H1 (cell line): ENCODE results near the gene TBX2. TPM values are rescaled to one million over a fixed set of nuclear protein-coding genes. Genes with fewer than 3 reads are reported as not detected.

Source experiments
- CTCF ChIA-PET: fragments of 300-600 bp; sonication (Branson Sonifier 250); formaldehyde crosslinking; loops from one replicate; lab custom pipeline; 2021; ENCODE audit not compliant: partially characterized antibody; lab: Charles Lee
- POLR2A ChIA-PET: fragments of 300-600 bp; sonication (Branson Sonifier 250); formaldehyde crosslinking; loops from one replicate; lab custom pipeline; 2021; ENCODE audit warnings: inconsistent platforms; ENCODE audit not compliant: partially characterized antibody; lab: Charles Lee
- DNase-seq, 2 experiments: peaks; one replicate each; pipeline versions ENCODE4 v3.0.0 to v3.0.0-alpha.2; 2010 to 2022; ENCODE audit warnings: low spot score in 2 of 2, low read depth in 1 of 2, mixed read lengths in 1 of 2
- FAIRE-seq: peaks from 2 replicates; lab custom pipeline; 2011; peaks lifted over from hg19 to GRCh38; lab: Jason Lieb, UNC
- H2AFZ ChIP-seq: 2 replicates; pipeline ENCODE4 v1.8.1; 2012; ENCODE audit warnings: low read length, inconsistent platforms
- H2AK5ac ChIP-seq: 2 replicates; pipeline ENCODE4 v1.6.1; 2013; ENCODE audit warnings: low read depth, low read length
- H2BK120ac ChIP-seq: replicated peaks from 2 replicates; pipeline ENCODE3; 2013; ENCODE audit warnings: low read depth, low read length, inconsistent platforms
- H2BK12ac ChIP-seq: 2 replicates; pipeline ENCODE4 v1.6.1; 2013; ENCODE audit warnings: low read depth, low read length
- H2BK15ac ChIP-seq: 2 replicates; pipeline ENCODE4 v1.6.1; 2013; ENCODE audit warnings: low read length
- H2BK20ac ChIP-seq: 2 replicates; pipeline ENCODE4 v1.6.1; 2013; ENCODE audit warnings: low read length
- H2BK5ac ChIP-seq: 2 replicates; pipeline ENCODE4 v1.6.1; 2013; ENCODE audit warnings: low read depth, low read length
- H3K14ac ChIP-seq: 2 replicates; pipeline ENCODE4 v1.6.1; 2013; ENCODE audit warnings: inconsistent platforms; ENCODE audit not compliant: insufficient read length
- H3K18ac ChIP-seq: 2 replicates; pipeline ENCODE4 v1.6.1; 2013; ENCODE audit warnings: low read length; ENCODE audit errors: extremely low read depth
- H3K23ac ChIP-seq: 2 replicates; pipeline ENCODE4 v1.6.1; 2013; ENCODE audit warnings: inconsistent platforms; ENCODE audit not compliant: insufficient read length
- H3K23me2 ChIP-seq: 2 replicates; pipeline ENCODE4 v1.6.1; 2013; ENCODE audit warnings: low read depth, low read length
- H3K27ac ChIP-seq: 2 replicates; pipeline ENCODE4 v1.6.1; 2011; ENCODE audit warnings: low read depth, low read length, inconsistent platforms
- H3K27me3 ChIP-seq, 4 experiments: replicated peaks in 1 of 4; 1 replicate in 1 of 4; 2 replicates in 3 of 4; pipeline versions ENCODE4 v1.6.1 to v1.8.1; 2011 to 2013; ENCODE audit warnings: low read length in 3 of 4, mild to moderate bottlenecking in 3 of 4, inconsistent platforms in 2 of 4, mixed read lengths in 2 of 4, moderate library complexity in 1 of 4; ENCODE audit not compliant: control insufficient read depth in 3 of 4, insufficient read depth in 3 of 4; ENCODE audit errors: extremely low read depth in 1 of 4
- H3K36me3 ChIP-seq, 4 experiments: 2 replicates each; pipeline versions ENCODE4 v1.6.1 to v1.8.1; 2011 to 2013; ENCODE audit warnings: mild to moderate bottlenecking in 4 of 4, low read length in 3 of 4, moderate library complexity in 2 of 4, control low read depth in 1 of 4, inconsistent platforms in 1 of 4; ENCODE audit not compliant: insufficient read depth in 4 of 4, control insufficient read depth in 2 of 4
- H3K4ac ChIP-seq: replicated peaks from 2 replicates; pipeline ENCODE3; 2013; ENCODE audit warnings: low read length, low read depth, mixed read lengths, inconsistent platforms; ENCODE audit not compliant: insufficient read length
- H3K4me1 ChIP-seq, 4 experiments: replicated peaks in 1 of 4; 1 replicate in 1 of 4; 2 replicates in 3 of 4; pipeline versions ENCODE4 v1.6.1 to v1.8.1; 2011 to 2013; ENCODE audit warnings: low read length in 3 of 4, inconsistent platforms in 2 of 4, mixed read lengths in 1 of 4; ENCODE audit not compliant: insufficient read depth in 4 of 4, control insufficient read depth in 3 of 4
- H3K4me2 ChIP-seq, 2 experiments: 2 replicates each; pipeline versions ENCODE4 v1.6.1 to v1.8.1; 2011 to 2013; ENCODE audit warnings: low read depth in 2 of 2, low read length in 2 of 2, control low read depth in 1 of 2, inconsistent platforms in 1 of 2, mild to moderate bottlenecking in 1 of 2; ENCODE audit not compliant: insufficient read depth in 1 of 2
- H3K4me3 ChIP-seq, 4 experiments: fragments of 200-600, 300-600 bp in 1 of 4; sonication (generic), shearing (Covaris generic), sonication (Bioruptor Twin) in 1 of 4; 2 replicates each; pipeline versions ENCODE4 v1.5.1 to v1.8.1; 2011 to 2016; ENCODE audit warnings: low read length in 4 of 4, low read depth in 3 of 4, control low read depth in 2 of 4, inconsistent platforms in 2 of 4, mild to moderate bottlenecking in 2 of 4, mixed read lengths in 1 of 4, moderate library complexity in 1 of 4; ENCODE audit not compliant: insufficient read depth in 2 of 4; ENCODE audit errors: extremely low read depth in 1 of 4
- H3K56ac ChIP-seq: replicated peaks from 2 replicates; pipeline ENCODE3; 2013; ENCODE audit warnings: low read depth, mild to moderate bottlenecking, mixed read lengths, low read length, inconsistent platforms; ENCODE audit not compliant: insufficient read length
- H3K79me1 ChIP-seq: 2 replicates; pipeline ENCODE4 v1.6.1; 2013; ENCODE audit warnings: low read depth, low read length, control low read depth
- H3K79me2 ChIP-seq, 2 experiments: 2 replicates each; pipeline versions ENCODE4 v1.6.1 to v1.8.1; 2012 to 2013; ENCODE audit warnings: low read length in 2 of 2, mild to moderate bottlenecking in 2 of 2, inconsistent platforms in 1 of 2; ENCODE audit not compliant: insufficient read depth in 2 of 2, control insufficient read depth in 1 of 2
- H3K9ac ChIP-seq, 4 experiments: replicated peaks in 1 of 4; 1 replicate in 1 of 4; 2 replicates in 3 of 4; pipeline versions ENCODE4 v1.6.1 to v1.8.1; 2011 to 2013; ENCODE audit warnings: low read depth in 3 of 4, low read length in 3 of 4, control low read depth in 2 of 4, mild to moderate bottlenecking in 2 of 4, moderate library complexity in 2 of 4, inconsistent platforms in 1 of 4; ENCODE audit errors: extremely low read depth in 1 of 4
- H3K9me3 ChIP-seq, 2 experiments: 2 replicates each; pipeline versions ENCODE4 v1.6.1 to v1.8.1; 2012 to 2013; ENCODE audit warnings: mild to moderate bottlenecking in 2 of 2, moderate library complexity in 2 of 2, control low read depth in 1 of 2, inconsistent platforms in 1 of 2, low read depth in 1 of 2, low read length in 1 of 2, mixed read lengths in 1 of 2; ENCODE audit not compliant: insufficient read depth in 2 of 2
- H4K20me1 ChIP-seq, 2 experiments: replicated peaks in 1 of 2; 2 replicates each; pipeline versions ENCODE3 to v1.8.1; 2011 to 2013; ENCODE audit warnings: inconsistent platforms in 2 of 2, low read length in 2 of 2, mild to moderate bottlenecking in 1 of 2; ENCODE audit not compliant: insufficient read depth in 2 of 2, control insufficient read depth in 1 of 2
- H4K5ac ChIP-seq: 2 replicates; pipeline ENCODE4 v1.6.1; 2013; ENCODE audit warnings: low read length, low read depth, mixed read lengths, inconsistent platforms; ENCODE audit not compliant: insufficient read length
- H4K8ac ChIP-seq: 2 replicates; pipeline ENCODE4 v1.8.0; 2013; ENCODE audit warnings: mild to moderate bottlenecking, moderate library complexity, low read length, inconsistent platforms; ENCODE audit not compliant: insufficient read depth; ENCODE audit errors: extremely low read depth
- H4K91ac ChIP-seq: replicated peaks from 2 replicates; pipeline ENCODE3; 2013; ENCODE audit warnings: low read length, mixed read lengths, inconsistent platforms; ENCODE audit not compliant: insufficient read length
- ASH2L ChIP-seq: fragments of 200-600, 300-600 bp; sonication (generic); IDR thresholded peaks from one replicate; pipeline ENCODE4 v1.7.1; 2017; ENCODE audit warnings: low read length
- BACH1 ChIP-seq: IDR thresholded peaks from 2 replicates; pipeline ENCODE4 v1.6.1; 2012; ENCODE audit warnings: low read length, improper control_type of control experiment
- CEBPB ChIP-seq: IDR thresholded peaks from 2 replicates; pipeline ENCODE4 v1.6.1; 2012; ENCODE audit warnings: low read depth, low read length
- CTBP2 ChIP-seq: IDR thresholded peaks from 2 replicates; pipeline ENCODE4 v1.7.0; 2011; ENCODE audit warnings: borderline replicate concordance, mild to moderate bottlenecking, moderate library complexity, mixed read lengths, low read length; ENCODE audit not compliant: insufficient read depth, insufficient read length
- HDAC2 ChIP-seq, 2 experiments: fragments of 300-600 bp in 1 of 2; sonication (generic) in 1 of 2; IDR thresholded peaks; 2 replicates each; pipeline ENCODE4 v1.6.1; 2011 to 2012; ENCODE audit warnings: low read depth in 2 of 2, low read length in 2 of 2, mild to moderate bottlenecking in 2 of 2, moderate library complexity in 2 of 2, borderline replicate concordance in 1 of 2, inconsistent platforms in 1 of 2
- KDM4A ChIP-seq: IDR thresholded peaks from one replicate; pipeline ENCODE4 v1.7.1; 2012; ENCODE audit warnings: low read depth, mild to moderate bottlenecking, moderate library complexity, low read length, inconsistent platforms; ENCODE audit not compliant: severe bottlenecking
- MAX ChIP-seq: IDR thresholded peaks from 2 replicates; pipeline ENCODE4 v1.6.1; 2012; ENCODE audit warnings: inconsistent platforms
- PHF8 ChIP-seq: fragments of 200-600 bp; sonication (generic); conservative IDR thresholded peaks from 2 replicates; pipeline ENCODE4 v1.7.1; 2012; ENCODE audit warnings: low read depth, mild to moderate bottlenecking, inconsistent platforms, low read length, moderate library complexity
- SUZ12 ChIP-seq: fragments of 200-600 bp; sonication (generic); IDR thresholded peaks from 2 replicates; pipeline ENCODE4 v1.6.1; 2012; ENCODE audit warnings: mild to moderate bottlenecking, inconsistent platforms, low read length, moderate library complexity, mixed read lengths
- ZNF274 ChIP-seq: IDR thresholded peaks from 2 replicates; pipeline ENCODE4 v1.7.0; 2012; ENCODE audit warnings: low read length, borderline replicate concordance; ENCODE audit errors: extremely low read depth
- whole genome bisulfite sequencing, 2 experiments: shearing (Covaris generic) in 1 of 2; methylation state at CpG; one replicate each; pipeline versions ENCODE4 v1.1.6 to v1.1.7; 2013 to 2015; ENCODE audit warnings: low lambda C conversion rate in 2 of 2, mixed read lengths in 2 of 2, inconsistent platforms in 1 of 2, low coverage in 1 of 2, missing lambda C conversion rate in 1 of 2; ENCODE audit not compliant: insufficient replicate concordance in 2 of 2, insufficient coverage in 1 of 2, insufficient read length in 1 of 2; ENCODE audit errors: extremely low coverage in 1 of 2, missing lambda C conversion rate in 1 of 2; 5-methylcytosine and 5-hydroxymethylcytosine counted together
- polyA plus RNA-seq, 7 experiments: library from polyadenylated mRNA; depleted of rRNA in 3 of 7; stranded (reverse) in 5 of 7; unstranded in 2 of 7; fragments of >200 nt in 5 of 7; fragments of 200-250 nt in 2 of 7; gene quantifications; 1 replicate in 5 of 7; 2 replicates in 1 of 7; 4 replicates in 1 of 7; pipeline versions ENCODE4 v1.2.1 to v1.2.3, GENCODE V29; 2011 to 2013; ENCODE audit warnings: missing spikeins in 2 of 7, mixed read lengths in 2 of 7
- total RNA-seq: library from RNA; stranded (reverse); fragmentation: NEBNext Ultra II Directional; extraction: Animal tissue kit (Norgen Biotek cat#: 25700); gene quantifications from 2 replicates; pipeline ENCODE4 v1.2.1, GENCODE V29; 2021

TBX2 gene
- total and polyA plus RNA-seq, 2 of the 8 experiments (the other 6 are each of a cell fraction or from before 2014, with no cell fraction given) = not detected

DNA sequence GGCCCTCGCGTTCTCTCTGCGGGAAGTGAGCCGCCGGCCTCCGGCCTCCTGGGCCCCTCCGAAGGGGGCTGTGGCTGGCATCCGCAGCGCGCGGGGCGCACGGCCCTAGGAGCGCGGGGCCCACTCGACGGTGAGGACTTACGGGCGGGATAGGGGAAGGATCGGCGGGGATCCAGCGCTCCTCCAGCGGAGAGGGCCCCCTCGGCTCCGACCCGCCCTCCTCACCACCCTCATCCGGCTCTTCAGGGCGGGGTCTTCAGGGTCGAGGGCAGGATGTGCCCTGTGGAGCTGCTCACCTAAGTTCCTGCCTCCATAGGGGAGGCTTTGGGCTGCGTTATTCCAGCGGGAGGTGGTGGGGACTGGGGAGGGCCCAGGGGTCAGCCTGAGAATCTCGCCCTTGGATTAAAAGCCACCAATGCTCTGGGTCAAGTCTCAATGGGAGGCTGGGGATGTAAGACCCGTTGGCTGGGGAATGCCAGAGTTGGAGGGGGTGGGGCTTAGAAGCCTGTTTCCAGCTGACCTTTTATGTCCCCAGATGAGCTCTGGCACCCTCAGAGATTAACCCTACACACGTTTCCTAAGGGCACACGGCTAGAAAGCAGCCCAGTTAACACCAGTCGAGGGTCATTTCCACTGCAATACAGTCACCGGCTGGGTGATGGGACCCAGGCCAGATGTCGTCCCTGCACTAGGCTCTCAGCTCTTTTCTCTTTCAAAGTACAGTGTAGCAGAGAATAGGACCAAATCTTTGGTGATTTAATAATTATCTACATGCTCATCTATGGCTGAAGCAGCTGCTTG is 13.4 kb downstream of the TBX2 start:
- no peak overlapping the region for H2BK5ac ChIP-seq
- H4K5ac ChIP-seq = no peak overlapping the region
- H3K36me3 ChIP-seq = no peaks in the 10 kb centered on the region; a peak in 1 of 8 replicates
- H3K27me3 ChIP-seq = peaks cover 35 to 89% (median 81%) of the 10 kb centered on the region in 4 experiments
- no peak overlapping the region for H2BK120ac ChIP-seq
- H3K56ac ChIP-seq = no peak overlapping the region
- peak overlapping the region; percentile 30; the same call in 1 of the 2 replicates for H2BK12ac ChIP-seq
- H2AK5ac ChIP-seq = no peak overlapping the region
- H4K8ac ChIP-seq = peak overlapping the region; percentile 63; the same call in 1 of the 2 replicates
- peaks cover 2 to 7% of the 10 kb centered on the region in 2 experiments for H4K20me1 ChIP-seq
- H3K9ac ChIP-seq = no peak overlapping the region
- no peak overlapping the region for H4K91ac ChIP-seq
- no peak overlapping the region for H3K14ac ChIP-seq
- H2AFZ ChIP-seq = peak overlapping the region; percentile 34
- no peak overlapping the region for H3K23ac ChIP-seq
- FAIRE-seq (no peak), DNase-seq (no peak)
- H3K9me3 ChIP-seq = no peaks in the 10 kb centered on the region; a peak in 1 of 4 replicates
- H3K27ac ChIP-seq = no peak overlapping the region
- H3K4me2 ChIP-seq = peak overlapping the region; percentile 73 to 93
- H3K18ac ChIP-seq = no peak overlapping the region; the same call in 1 of the 2 replicates
- peaks cover 18% of the 10 kb centered on the region for H3K23me2 ChIP-seq
- H3K79me1 ChIP-seq = no peaks in the 10 kb centered on the region
- H3K4ac ChIP-seq = no peak overlapping the region
- no peaks in the 10 kb centered on the region for H3K79me2 ChIP-seq
- 7% methylated on average over 35 of the region's 38 CpGs; no CpG with 5 or more reads in 1 of the 2 experiments for WGBS, 2 experiments
- H2BK20ac ChIP-seq = no peak overlapping the region
- H3K4me1 ChIP-seq = peaks cover 0 to 22% (median 10%) of the 10 kb centered on the region in 4 experiments; a peak in 5 of 7 replicates
- POLR2A ChIA-PET = interaction anchor here (0.6 to 1.3 kb wide), 4 partner anchors 9 to 46 kb away, joined by 3 to 4 read pairs (median 3); no protein-coding TSS in a partner anchor
- no peak overlapping the region for H2BK15ac ChIP-seq
- CTCF ChIA-PET = interaction anchor here (0.8 to 8.8 kb wide), 35 partner anchors 8 to 390 kb away, joined by 3 to 108 read pairs (median 4); partner anchors contain the start of genes TBX2 and TBX4
- peak overlapping the region; percentile 24 to 65 (median 54) for H3K4me3 ChIP-seq
- TF ChIP-seq CTBP2 (peak; percentile 3), ASH2L (peak; percentile 35), SUZ12 (peak; percentile 15; the same call in 1 of the 2 replicates), KDM4A (peak; percentile 98), ZNF274 (no peak), MAX (0 out of 2 replicates have a peak, but pooled peaks have one; percentile 0), PHF8 (0 out of 2 replicates have a peak, but pooled peaks have one; percentile 17), HDAC2 (IDR thresholded peaks at IDR 0.05; ENCODE audit: borderline replicate concordance in 1 of 2, low read depth in 2 of 2, low read length in 2 of 2) (0 out of 4 replicates have a peak, but pooled peaks of 1 of the 2 experiments have one; percentile 18), CEBPB (no peak), BACH1 (no peak)
